Midbrain (tissue), 1 donor: ENCODE data around the gene PLPPR5.

Experiments
- DNase-seq: peaks from one replicate; lab custom pipeline; 2025; lab: John Stamatoyannopoulos, UW

PLPPR5 gene

DNA sequence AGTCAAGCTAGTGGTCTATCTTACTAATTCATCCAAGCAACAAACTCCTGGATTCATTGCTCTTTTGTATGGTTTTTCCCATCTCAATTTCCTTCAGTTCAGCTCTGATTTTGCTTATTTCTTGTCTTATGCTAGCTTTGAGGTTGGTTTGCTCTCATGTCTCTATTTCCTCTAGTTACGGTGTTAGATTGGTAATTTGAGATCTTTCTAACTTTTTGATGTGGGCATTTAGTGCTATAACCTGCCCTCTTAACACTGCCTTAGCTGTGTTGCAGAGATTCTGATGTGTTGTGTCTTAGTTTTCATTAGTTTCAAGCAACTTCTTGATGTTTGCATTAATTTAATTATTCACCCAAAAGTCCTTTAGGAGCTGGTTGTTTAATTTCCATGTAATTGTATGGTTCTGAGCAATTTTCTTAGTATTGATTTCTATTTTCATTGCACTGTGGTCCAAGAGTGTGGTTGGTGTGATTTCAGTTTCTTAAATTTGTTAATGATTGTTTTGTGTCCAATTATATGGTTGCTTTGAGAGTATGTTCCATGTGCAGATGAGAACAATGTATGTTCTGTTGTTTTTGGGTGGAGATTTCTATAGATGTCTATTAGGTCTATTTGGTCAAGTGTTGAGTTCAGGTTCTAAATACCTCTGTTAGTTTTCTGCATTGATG lies 154.6 kb downstream of the PLPPR5 start:
- DNase-seq, result no peak

DNA sequence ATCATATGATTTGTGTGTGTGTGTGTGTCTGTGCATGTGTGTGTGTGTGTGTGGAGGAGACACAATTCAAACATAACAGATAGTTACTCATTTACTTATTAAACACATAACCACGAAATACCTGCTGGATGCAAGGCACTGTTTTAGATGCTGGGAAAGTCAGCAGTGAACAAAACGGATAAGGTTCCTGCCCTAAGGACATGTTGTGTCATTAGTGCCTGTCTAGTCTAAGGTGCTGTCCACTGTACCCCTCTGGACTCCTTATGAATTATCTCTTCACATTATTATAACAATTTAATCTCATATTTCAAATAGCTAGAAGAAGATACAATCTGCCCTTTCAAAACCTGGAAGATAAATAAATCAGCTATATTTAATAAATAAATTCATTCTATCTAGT lies 162.4 kb downstream of the PLPPR5 start:
- DNase-seq, result no peak
